ENCODE data around the gene CD247. TPM values are rescaled to one million over a fixed set of nuclear protein-coding genes. Genes with fewer than 3 reads are reported as not detected.

The CD247 gene
- polyA plus RNA-seq, 1 donor = 1.2 TPM

GRCh38 chr1:167463080-167463479 is 55.2 kb downstream of the CD247 start:
- DNase-seq (ENCODE audit: low read depth) = no peak

- no peak for DNase-seq (ENCODE audit: low read depth)
Measured at GRCh38 chr1:167462341-167462740, 56.0 kb downstream of the CD247 start.

DNA sequence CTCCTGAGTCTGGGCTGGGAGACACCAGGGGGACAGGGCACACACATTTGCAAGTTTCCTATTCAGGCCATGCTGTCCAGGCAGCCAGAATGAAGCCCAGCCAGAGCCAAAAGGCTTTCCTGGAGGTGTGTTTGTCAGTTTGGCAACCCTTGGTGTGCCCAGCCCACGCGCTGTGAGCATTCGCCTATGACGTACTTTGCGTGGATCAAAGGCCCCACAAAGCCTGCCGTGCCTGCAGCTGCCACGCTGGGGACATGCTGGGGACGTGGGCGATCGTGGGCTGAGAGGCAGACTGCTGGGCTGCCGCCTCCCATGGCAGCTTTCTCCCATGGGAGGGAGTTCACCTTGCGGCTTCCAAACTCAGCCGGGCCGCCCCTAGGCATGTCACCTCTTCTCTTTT is 57.5 kb downstream of the CD247 start:
- no peak for DNase-seq (ENCODE audit: low read depth)

DNA sequence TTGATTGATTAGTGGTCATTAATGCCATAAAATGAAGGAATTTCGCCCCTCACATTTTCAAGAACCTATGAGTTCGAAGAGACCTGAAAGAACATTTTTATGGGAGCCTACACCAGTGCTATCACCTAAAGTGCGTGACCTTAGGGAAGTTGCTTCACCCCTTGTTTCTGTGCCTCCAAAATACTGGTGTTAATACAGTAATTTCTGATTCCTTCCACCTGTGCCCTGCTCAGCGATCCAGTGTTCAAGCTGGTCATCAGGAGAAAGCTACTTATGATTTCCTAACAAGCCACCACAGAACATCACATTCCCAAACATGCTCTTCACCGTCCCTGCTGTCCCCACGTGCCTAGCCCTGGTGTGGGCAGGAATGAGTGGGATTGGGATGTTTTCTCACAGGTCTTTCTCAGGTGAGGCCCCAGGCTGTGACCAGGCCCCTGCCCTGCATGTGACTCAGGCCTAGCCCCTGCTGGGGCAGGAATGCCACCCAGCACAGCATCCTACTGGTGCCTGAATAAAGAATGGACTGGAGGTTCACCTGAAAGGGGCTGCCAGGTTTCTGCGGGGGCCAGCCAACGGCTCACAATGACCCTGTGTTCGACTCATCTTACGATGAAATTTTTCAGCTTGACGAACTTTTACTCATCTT is 60.3 kb downstream of the CD247 start:
- DNase-seq (ENCODE audit: low read depth) = no peak

DNA sequence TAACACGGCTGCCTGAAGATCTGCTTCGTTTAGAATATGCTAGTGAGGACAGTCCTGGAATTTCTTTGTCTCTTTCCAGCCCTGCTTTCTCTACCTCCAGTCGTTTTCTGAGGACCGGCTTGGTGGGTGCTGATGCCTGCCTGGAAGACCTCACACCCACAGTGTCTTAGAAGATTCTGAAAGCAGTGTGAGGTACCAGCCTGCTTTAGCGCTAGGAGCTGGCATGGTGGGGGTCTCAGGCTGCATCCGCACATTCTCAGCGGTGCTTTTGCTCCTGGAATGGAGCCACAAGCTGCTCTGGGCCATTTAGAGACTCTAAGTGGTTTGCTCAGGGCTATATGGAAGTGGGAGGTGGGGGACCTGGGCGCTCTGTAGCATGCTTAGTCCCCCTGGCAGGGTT is 61.4 kb downstream of the CD247 start:
- DNase-seq (ENCODE audit: low read depth) = no peak

DNA sequence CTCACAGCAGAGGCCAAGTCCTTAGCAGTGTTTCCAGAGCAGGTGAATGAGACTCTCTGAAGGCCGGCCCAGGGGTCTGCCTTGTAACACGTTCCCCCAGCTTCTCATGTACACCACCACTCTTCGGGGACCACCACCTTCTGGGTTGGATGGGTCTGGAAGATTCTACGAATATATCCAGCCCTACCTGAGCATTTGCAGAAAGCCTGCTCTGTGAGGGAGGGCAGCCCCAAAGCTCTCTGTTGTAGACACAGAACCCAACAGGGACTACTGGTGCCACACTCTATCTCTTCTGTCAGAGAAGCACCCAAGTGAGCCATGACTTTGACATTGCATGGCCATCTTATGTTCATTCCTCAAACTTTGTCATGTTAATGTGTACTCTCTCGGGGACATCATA is 61.8 kb downstream of the CD247 start:
- DNase-seq (ENCODE audit: low read depth) = no peak

DNA sequence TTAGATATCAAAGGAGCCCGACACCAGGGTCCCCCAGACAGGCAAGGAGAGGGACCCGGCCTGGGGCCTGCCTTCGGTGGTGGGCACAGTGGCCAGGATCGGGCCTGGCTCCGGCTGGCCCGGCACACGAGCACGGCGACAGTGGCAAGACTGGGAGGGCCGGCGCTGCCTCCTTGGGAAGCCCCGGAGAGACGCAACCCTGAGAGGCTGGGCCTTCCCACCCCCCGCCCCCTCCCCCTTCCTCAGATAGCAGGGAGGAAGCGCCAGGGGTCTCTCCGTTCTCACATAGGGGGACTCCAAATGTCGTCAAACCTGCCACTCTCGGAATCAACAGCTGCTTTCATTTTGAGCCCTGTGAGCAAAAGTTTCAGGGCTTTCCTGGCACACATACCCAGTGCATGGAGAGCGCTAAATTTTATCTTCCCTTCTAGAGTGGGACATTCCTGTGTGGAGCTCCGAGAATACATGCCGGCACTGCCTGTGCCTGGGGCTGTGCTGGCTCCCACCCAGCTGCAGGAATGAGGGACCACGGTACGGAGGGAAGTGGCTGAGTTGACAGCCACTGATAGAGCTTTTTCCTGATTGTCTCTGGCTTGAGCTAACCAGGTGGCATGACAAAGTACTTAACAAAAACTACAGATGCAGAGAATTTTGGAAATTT is 62.4 kb downstream of the CD247 start:
- DNase-seq (ENCODE audit: low read depth) = no peak

DNA sequence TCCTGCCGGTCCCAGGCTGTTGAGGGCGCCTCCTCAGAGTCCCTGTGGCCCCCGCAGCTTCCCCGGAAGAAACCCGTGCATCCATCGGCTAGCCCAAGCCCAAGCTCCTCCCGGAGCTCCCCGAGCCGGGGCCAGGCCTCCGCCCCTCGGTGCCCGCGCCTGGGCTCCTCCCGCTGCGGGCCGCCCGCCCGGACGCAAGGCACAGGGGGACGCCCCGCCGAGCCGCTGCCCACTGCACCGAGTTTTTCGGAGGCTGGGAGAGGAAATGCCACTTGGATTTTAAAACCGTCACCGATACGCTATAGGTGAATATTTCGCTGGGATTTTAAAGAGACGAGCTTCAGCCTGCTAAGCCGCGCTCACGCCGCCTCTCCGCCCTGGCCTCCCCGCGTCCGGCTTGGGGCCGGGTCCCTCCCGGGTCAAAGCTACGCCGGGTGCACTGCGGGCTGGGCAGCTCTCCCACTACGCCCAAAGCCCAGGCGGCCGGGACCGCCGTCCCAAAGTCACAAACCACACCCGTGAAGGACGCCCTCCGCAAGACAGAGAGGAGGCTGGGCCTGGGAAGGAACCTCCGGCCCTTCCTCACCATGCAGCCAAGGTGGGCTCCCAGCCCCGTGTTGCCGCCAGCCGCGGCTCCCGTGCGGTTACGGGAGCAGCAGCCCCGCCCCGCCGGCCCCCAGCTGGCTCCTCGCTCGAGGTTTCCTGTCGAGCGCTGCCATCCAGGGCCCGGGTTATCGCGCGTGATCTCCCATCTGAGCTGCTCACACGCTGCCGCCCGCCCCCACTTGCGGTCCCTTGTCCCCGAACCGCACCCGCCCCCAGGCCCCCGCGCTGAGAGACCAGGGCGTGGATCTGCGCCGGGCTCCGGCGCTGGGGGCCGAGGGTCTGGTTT is 63.2 kb downstream of the CD247 start:
- DNase-seq (ENCODE audit: low read depth) = no peak

DNA sequence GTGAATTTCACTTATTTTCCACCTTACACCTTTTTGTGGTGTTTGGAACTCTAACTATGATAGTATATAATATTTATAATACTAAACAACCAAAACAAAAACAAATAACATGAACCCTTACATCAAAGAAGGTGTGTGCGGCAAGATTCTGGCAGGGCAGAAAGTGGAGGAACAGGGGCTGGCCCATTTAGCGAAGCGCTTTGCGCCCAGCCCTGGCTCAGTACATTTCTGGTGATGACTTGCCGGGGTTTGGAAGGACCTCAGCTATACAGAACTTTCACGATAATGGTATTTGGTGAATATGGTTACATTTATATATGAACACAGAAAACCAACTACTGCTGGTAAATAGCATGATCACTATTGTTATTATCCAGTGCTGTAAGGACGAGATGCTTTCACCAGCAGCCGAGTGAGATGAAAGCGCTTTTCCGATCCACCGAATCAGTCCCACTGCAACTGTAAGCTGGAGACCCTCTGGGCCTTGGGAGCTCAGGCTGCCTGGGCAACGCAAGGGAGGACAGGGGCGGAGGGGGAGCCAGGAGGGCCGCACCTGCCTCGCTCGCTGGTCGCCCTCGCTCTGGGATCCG is 63.9 kb downstream of the CD247 start:
- DNase-seq (ENCODE audit: low read depth) = no peak

- no peak for DNase-seq (ENCODE audit: low read depth)
Measured at GRCh38 chr1:167453123-167453522, 65.2 kb downstream of the CD247 start.

- DNase-seq (ENCODE audit: low read depth) = no peak
Measured at GRCh38 chr1:167452483-167452882, 65.8 kb downstream of the CD247 start.

- DNase-seq (ENCODE audit: low read depth) = no peak
Measured at GRCh38 chr1:167450843-167451242, 67.5 kb downstream of the CD247 start.

- DNase-seq (ENCODE audit: low read depth) = no peak
Measured at GRCh38 chr1:167447521-167448136, 70.7 kb downstream of the CD247 start.

DNA sequence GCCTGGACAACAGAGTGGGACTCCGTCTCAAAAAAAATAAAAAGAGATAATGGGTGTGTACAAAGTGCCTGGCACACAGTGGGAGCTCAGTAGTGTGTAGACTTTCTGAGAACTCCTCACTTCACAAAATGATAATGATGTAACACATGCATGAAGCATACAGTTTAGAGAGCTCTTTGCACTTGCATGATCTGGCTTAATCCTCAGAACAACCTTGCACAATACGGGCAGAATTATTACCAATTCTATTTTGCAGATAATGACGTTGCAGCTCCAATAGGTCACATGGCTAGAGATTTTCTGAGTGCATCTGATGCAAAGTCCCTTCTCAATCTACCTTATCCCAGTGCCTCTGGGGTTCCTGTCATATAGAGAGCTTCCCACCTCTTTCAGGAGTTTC is 71.4 kb downstream of the CD247 start:
- DNase-seq (ENCODE audit: low read depth) = no peak

GRCh38 chr1:167443757-167444156 is 74.6 kb downstream of the CD247 start:
- DNase-seq (ENCODE audit: low read depth) = no peak

DNA sequence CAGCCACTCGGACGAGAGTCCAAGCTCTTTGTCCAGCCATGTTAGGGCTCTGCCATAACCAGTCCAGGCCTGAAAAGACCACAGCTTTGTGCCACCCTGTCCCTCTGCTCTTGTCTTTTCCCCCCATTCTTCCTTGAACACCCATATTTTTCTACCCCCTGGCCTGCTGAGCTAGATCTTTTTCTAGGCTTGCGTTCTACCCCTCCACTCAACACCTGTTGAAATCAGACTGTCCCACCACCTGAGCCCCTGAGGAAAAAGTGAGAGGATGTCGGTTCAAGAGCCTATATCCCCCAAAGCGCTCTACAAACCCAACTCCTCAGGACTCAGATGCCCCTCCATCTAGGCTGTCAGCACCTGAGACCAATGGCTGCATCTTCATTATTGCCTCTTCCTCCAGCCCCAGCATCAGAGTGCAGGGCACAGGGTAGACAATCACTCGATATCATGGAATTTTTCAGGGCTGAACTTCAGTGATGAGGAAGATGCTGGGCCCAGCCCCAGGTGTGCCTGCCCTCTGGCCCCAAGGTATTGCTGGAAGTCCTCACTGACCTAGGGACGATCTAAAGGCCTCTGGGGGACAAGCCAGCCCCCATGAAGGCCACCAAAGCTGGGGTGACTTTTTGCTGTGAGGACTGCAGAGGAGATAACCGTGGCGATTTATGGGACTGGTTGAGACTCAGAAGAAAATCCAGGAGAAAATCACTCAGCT is 75.3 kb downstream of the CD247 start:
- DNase-seq (ENCODE audit: low read depth) = no peak

- no peak for DNase-seq (ENCODE audit: low read depth)
Measured at GRCh38 chr1:167442142-167442848, 76.0 kb downstream of the CD247 start.

GRCh38 chr1:167441222-167441621 is 77.1 kb downstream of the CD247 start:
- DNase-seq (ENCODE audit: low read depth) = no peak

DNA sequence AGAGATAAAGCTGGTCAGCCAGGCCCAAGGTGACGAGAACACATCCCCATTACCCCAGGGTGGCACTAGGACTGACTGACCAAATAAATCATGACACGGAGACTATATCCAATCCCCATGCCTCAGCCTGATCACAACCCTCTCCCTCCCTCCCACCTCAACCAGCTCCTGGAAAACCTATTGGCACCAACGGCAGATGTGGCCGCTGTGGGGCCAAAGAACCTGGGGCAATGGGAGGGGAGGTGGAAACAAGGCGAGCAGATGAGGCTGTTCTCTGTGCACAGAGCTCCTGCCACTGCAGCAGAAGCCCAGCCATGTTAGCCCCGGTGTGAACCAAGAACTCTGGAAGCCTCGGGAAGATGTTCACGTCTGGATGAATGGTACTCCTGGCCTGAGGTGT is 77.6 kb downstream of the CD247 start:
- no peak for DNase-seq (ENCODE audit: low read depth)

DNA sequence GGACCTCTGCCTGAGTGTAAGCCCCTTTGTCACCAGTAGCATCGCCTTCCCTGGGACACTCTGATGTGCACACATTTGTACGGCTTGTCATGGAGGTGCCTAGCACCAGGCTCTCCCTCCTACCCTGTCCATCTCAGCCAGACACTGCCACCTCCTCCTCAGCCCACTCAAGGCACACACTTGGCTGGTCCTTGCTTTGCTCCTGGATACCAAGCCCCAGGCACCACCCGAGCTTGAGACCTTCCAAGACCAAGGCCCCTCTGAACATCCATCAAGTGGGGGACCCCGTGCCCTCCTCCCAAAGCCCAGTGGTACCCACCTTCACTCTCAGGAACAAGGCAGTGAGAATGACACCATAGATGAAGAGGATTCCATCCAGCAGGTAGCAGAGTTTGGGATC is 78.0 kb downstream of the CD247 start:
- no peak for DNase-seq (ENCODE audit: low read depth)
